Activated T-cell treated with anti-CD3 and anti-CD28 coated beads for 4 hours (primary cell): Measurements from ENCODE around the gene SH3RF1.

ENCODE experiments used
- DNase-seq: peaks from one replicate; pipeline ENCODE4 v3.0.0-alpha.2; 2020

Gene SH3RF1

DNA sequence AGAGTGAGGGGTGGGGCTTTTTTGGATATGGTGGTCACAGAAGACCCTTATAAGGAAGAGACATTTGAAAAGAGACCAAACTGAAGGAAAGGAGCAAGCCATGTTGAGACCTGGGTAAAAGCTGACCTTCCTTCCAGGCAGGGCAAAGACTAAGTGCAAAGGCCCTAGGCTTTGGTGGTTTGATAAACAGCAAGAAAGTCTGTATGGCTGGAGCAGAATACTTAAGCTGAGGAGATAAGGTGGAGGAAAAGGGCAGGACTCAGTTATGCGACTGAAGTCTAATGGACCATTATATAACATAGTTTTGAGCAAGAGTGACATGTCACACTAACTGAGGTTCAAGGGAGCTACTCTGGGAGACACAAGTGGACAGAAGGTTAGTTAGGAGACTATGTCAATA is 20.0 kb downstream of the SH3RF1 start:
- DNase-seq: no peak

DNA sequence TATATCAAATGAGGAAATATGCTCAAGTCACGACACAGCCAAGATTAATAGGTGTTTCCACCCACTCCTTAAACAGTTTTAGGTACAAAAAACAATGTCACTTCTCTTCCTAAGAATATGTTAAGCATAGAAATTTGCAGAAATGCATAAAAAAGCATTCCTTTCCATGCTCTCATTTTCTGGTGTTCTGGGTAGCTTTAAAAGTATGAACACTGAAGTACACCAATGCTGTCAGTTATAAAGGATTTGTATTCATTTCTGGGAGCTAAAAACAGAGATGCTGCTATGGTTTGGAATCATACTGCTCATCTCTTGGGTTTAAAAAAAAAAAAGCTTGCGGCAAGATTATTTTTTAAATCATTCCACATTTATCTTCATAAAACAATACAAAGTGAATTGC is 20.8 kb downstream of the SH3RF1 start:
- DNase-seq: no peak

- no peak for DNase-seq
Observed at GRCh38 chr4:169249214-169249973, 21.4 kb downstream of the SH3RF1 start.

- no peak for DNase-seq
Observed at GRCh38 chr4:169248645-169249044, 22.1 kb downstream of the SH3RF1 start.

DNA sequence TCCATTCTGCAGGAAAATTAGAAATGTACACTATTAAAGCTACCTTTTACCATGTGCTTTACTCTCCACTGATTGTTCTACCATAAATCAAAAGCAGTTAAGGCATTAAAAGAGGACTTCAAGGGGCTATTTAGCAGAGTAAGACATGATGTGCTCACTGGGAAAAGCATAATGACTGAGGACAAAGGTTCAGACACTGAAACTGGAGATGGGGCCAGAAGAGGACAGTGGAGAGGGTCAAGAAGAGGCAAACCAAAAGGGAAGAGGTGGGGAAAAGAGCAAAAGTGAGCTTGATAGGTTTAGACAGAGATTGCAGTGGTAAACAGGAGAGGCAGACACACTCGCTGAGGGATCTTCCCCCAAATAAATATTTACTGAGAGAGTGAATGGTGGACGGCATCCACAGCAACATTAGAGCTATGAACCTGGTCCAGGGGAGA is 23.8 kb downstream of the SH3RF1 start:
- no peak for DNase-seq

- DNase-seq: no peak
Observed at GRCh38 chr4:169246279-169246678, 24.5 kb downstream of the SH3RF1 start.

DNA sequence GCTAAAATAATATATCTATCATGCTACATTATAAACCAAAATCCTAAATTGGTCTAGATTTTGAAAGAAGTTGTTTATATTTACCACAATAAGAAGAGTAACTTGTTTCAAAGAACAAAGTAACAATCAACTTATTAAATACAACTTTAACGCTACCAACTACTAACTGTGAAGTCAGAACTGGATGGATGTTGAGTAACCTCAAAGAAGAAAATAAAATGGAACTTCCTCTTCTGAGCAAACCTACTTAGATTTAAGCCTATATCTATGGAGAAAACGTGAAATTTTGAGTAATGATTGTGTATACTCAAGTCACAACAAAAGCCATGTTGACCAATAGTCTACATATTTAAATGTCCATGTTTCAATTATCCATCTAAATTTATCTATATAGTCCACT is 25.7 kb downstream of the SH3RF1 start:
- DNase-seq: no peak

DNA sequence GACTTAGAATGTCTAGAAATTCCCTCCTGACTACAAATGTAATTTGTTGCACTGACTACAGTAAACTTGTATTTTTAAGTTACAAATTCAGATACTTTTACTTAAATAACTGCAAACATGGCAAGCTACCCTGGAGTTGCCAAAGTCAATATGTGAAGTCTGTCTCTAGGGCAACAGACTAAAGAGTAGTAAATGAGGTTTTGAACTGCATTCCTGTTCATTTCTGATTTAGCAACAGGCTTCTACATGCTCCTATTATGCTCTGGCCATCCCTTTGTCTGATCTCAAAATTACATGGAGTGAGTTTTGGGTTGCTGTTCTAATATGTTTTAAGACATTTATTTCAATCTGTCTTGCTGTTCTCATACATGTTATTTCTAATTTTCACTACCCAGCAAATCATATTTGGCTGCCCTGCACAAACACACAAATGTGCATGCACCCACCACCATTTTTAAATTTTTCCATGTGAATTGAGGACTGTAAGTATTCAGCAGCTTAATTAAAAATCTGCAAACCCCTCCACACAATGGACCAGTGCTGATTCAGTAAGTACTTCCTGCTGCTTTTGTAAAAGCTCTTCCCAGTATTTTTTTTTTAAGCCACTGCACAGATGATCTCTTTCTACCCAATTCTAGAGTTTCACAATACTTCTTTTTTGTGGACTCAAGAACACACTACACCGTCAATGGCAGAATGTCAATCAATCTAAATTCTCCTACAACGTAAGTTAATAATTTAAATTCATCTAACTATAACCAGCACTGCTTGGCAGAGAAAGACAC is 26.7 kb downstream of the SH3RF1 start:
- DNase-seq: no peak

- DNase-seq: no peak
Observed at GRCh38 chr4:169241464-169241863, 29.3 kb downstream of the SH3RF1 start.

DNA sequence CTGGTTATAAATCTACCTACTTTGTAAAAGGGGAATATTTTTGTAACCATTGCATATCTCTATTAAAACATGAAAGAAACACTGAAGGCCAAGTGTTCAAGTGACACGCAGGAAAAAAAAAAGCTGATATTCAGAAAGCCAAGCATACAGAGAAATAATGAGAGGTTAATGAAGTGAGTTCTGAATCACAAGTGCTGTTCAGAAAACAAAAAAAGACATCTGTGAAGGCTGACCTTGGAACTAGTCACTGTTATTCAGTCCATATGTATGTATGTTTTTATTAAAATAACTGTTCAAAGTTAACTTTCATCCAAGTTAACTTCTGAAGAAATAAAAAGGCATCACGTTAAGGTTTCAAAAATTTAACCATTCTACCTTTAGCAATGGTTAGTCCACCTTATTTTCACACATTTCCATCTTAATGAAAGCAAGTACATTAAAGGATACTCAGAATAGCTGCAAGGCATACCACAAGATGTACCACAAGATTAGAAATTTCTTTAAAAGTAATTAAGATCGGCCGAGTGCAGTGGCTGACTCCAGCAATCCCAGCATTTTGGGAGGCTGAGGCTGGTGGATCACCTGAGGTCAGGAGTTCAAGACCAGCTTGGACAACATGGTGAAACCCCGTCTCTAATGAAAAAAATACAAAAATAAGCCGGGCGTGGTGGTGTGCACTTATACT is 31.4 kb downstream of the SH3RF1 start:
- DNase-seq: no peak

DNA sequence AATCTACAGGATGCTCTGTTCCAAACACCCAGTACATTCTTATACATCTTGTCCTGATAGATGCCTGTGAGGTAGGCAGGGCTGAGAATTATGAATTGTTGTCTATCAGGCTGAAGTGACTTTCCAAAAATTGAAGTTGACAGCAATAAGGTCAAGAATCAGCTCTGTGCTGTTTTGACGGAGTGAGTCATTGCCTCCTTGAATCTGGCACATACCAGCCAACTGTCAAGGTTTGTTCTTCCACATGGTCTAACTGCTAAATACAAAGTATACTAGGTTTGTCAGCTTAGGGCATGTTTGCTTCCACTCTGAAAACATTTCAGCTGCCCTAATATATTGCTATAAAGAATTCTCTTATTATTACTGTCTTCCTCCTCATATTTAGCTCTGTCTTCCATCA is 32.3 kb downstream of the SH3RF1 start:
- no peak for DNase-seq

DNA sequence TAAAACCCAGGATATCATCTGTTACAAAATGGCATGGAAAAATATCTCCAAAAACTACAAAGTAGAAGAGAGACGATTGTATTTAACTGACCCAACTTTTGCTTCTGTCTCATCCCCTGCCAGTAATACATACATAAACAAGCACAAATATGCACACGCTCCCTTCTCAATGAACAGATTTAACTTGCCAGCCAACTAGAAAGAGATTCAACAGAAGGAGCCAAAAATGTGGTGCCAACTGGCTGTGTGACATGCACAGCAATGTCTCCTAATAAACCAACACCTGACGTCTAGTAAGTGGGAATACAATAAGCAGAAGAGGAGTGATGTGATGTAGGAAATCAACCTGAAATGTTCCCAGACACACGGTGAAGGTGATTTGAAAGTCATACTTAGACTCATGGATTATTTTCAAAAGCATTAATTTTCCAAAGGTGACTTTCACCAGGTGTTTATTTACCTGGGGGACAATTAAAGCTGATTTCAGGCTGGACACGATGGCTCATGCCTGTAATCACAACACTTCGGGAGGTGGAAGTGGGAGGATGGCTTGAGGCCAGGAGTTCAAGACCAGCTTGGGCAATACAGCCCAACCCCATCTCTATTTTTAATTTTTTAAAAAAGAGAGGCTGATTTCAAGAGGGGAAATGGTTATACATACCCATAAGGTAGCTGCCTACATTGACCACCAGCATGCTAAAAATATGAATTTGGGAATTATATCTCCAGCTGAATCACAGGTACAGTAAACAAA is 33.7 kb downstream of the SH3RF1 start:
- no peak for DNase-seq

DNA sequence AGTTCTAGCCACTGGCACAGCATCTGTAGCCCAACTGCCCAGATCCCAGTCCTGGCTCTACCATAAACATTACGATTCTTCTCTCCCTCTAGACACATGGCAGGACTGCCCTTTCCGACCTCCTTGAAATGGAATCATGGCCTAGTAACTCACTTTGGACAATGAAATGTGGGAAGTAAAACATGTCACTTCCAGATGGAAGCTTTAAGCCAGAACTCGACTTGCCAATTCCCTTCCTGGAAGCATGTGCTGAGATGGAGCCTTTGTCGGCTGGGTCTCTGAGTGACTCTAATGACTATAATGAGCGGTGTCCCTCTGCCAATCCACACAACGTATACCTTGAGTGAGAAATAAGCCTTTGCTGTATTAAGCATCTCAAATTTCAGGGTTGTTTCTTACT is 34.7 kb downstream of the SH3RF1 start:
- no peak for DNase-seq

GRCh38 chr4:169234137-169234855 is 36.5 kb downstream of the SH3RF1 start:
- no peak for DNase-seq

GRCh38 chr4:169233691-169234090 is 37.1 kb downstream of the SH3RF1 start:
- no peak for DNase-seq

DNA sequence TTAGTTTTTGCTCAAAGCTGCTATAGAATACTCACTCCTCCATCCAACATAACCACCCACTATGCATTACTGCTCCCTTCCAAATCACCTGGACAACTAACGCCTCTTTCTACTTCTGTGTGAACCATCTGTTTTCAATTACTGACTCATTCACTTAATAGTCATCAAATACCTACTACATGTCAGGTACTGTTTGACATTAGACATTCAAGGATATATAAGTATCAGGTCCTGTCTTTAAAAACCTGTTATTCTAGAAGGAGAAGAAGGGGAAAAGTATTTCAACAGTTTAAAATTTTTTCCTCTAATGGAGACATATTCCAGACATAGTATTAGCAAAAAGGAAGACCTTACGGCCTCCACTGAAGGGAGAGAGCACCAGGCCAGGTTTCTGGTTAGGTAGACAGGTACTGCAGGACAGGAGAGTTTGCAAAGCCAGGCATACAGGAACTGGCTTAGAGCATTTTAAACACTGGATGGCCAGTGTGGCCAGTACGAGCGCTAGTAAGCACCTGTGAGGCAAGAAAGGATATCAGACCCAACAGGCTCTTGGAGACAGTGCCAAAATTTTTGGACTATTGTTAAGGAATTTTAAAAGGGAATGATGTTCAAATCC is 39.0 kb downstream of the SH3RF1 start:
- no peak for DNase-seq

DNA sequence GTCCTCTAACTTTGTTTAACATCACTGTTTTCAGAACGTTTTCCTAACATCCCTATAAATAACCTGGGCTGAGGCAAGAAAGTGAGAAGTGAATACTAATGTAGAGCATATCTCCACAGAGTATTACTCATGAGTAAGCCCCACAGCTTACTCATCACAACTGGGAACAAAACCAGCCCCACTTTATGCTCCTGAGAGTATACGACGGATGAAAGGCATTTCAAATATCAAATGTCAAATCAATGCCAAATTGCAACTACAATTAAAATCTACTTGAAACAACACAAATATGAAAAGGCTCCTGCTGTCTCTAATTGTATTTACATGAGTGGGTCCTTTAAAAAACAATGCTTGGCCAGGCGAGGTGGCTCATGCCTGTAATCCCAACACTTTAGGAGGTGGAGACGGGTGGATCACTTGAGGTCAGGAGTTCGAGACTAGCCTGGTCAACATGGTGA is 41.2 kb downstream of the SH3RF1 start:
- no peak for DNase-seq

DNA sequence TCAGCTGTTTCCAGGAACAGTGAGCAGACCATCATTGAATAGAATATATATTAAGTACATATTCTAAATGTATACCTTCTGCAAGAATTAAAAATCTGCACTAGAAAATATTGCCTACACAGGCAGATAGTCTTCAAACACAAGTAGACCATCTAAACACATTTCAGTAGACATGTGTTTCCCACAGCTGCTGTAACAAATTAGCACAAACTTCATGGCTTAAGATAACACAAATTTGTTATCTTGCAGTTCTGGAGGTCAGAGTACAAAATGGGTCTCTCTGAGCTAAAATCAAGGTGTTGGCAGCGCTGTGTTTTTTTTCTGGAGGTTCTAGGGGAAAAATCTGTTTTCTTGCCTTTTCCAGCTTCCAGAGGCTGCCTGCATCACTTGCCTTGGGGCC is 42.7 kb downstream of the SH3RF1 start:
- DNase-seq: no peak

- DNase-seq: no peak
Observed at GRCh38 chr4:169226565-169226964, 44.2 kb downstream of the SH3RF1 start.

GRCh38 chr4:169225812-169226211 is 44.9 kb downstream of the SH3RF1 start:
- DNase-seq: no peak

DNA sequence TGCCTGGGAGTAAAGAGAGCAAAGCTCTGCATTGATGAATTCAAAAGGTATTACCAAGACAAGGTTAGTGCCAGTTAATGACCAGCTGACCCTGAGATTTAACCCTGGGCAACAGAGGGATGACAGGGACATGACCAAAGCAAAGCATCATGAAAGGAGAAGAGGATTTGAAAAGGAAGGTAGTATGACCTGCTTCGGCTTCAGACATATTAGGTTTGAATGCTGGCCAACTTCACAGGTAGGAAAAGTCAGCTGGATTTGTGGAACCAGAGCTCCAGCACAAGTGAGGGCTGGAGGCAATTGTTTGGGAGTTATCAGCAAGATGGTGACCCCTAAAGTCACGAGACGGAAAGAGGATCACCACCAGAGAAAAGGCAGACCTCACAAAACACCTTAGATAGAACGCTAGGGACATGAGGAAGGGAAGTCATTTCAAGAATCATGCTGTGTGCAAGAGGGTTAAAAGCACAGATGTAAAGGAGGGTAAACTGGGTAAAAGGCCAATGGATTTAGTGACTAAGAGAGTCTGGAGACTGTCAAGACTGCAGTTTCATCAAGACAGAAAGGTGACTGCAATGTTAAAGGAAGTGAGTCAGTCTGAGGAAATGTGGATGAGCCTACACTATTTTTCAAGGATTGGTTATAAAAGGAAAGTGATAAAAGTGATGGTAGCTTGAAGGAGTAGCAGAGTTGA is 45.6 kb downstream of the SH3RF1 start:
- DNase-seq: no peak
